GM23338 (cell line): ENCODE measurements around the gene RAB1B. TPM values are rescaled to one million over a fixed set of nuclear protein-coding genes. Genes with fewer than 3 reads are reported as not detected.
A peak's percentile ranks its signal among the peaks of the same experiment; 100 is the strongest.

Experiments
- ATAC-seq: fragments of 200-7000 bp; cut with Tn5 transposase; 3 replicates; pipeline ENCODE4 v1.9.1; 2020
- DNase-seq: peaks from one replicate; pipeline ENCODE4 v3.0.0-alpha.2; 2015; ENCODE audit warnings: low spot score
- H2AFZ ChIP-seq: fragments of 200-600 bp; sonication (generic); 2 replicates; pipeline ENCODE4 v1.8.0; 2016; ENCODE audit warnings: antibody characterized with exemption, mild to moderate bottlenecking, moderate library complexity
- H3F3A ChIP-seq: fragments of 200-600 bp; sonication (generic); replicated peaks from 2 replicates; pipeline ENCODE4 v1.8.0; 2017; ENCODE audit warnings: antibody characterized with exemption, mixed run types, low read depth
- H3K27ac ChIP-seq: fragments of 200-600 bp; sonication (generic); 2 replicates; pipeline ENCODE4 v1.6.1; 2016; ENCODE audit warnings: low read depth
- H3K27me3 ChIP-seq: fragments of 200-600 bp; sonication (generic); 2 replicates; pipeline ENCODE4 v1.8.0; 2016; ENCODE audit warnings: mild to moderate bottlenecking, mixed run types, moderate library complexity; ENCODE audit not compliant: insufficient read depth
- H3K36me3 ChIP-seq: fragments of 200-600 bp; sonication (generic); 2 replicates; pipeline ENCODE4 v1.8.0; 2016; ENCODE audit warnings: mild to moderate bottlenecking; ENCODE audit not compliant: insufficient read depth
- H3K4me1 ChIP-seq: fragments of 200-600 bp; sonication (generic); 2 replicates; pipeline ENCODE4 v1.8.0; 2016; ENCODE audit warnings: mild to moderate bottlenecking, moderate library complexity; ENCODE audit not compliant: insufficient read depth
- H3K4me2 ChIP-seq: fragments of 200-600 bp; sonication (generic); 2 replicates; pipeline ENCODE4 v1.7.1; 2017; ENCODE audit warnings: mixed run types
- H3K4me3 ChIP-seq: fragments of 200-600 bp; sonication (generic); 2 replicates; pipeline ENCODE4 v1.6.1; 2016; ENCODE audit warnings: mixed run types
- H3K79me2 ChIP-seq: fragments of 200-600 bp; sonication (generic); replicated peaks from 2 replicates; pipeline ENCODE4 v1.8.0; 2017; ENCODE audit warnings: mild to moderate bottlenecking; ENCODE audit not compliant: insufficient read depth
- H3K9me2 ChIP-seq: fragments of 200-600 bp; sonication (generic); 2 replicates; pipeline ENCODE4 v1.8.0; 2017; ENCODE audit not compliant: insufficient read depth
- H4K20me1 ChIP-seq: fragments of 200-600 bp; sonication (generic); replicated peaks from 2 replicates; pipeline ENCODE4 v1.8.0; 2017; ENCODE audit warnings: mild to moderate bottlenecking; ENCODE audit not compliant: insufficient read depth
- H3K27ac Mint-ChIP-seq: 2 replicates; pipeline ENCODE4 v1.8.0; 2020; ENCODE audit warnings: inconsistent platforms, mild to moderate bottlenecking, moderate library complexity, mixed read lengths
- H3K27me3 Mint-ChIP-seq: 3 replicates; pipeline ENCODE4 v1.8.0; 2022; ENCODE audit warnings: low read depth, mild to moderate bottlenecking, moderate library complexity, mixed read lengths, inconsistent platforms; ENCODE audit not compliant: insufficient read depth, poor library complexity
- H3K36me3 Mint-ChIP-seq: 3 replicates; pipeline ENCODE4 v1.8.0; 2021; ENCODE audit warnings: low read depth, mild to moderate bottlenecking, inconsistent platforms, moderate library complexity, mixed read lengths
- H3K4me1 Mint-ChIP-seq: 3 replicates; pipeline ENCODE4 v1.8.0; 2020; ENCODE audit warnings: mild to moderate bottlenecking, inconsistent platforms, mixed read lengths
- H3K4me3 Mint-ChIP-seq: 3 replicates; pipeline ENCODE4 v1.8.0; 2021; ENCODE audit warnings: moderate library complexity, mild to moderate bottlenecking, inconsistent platforms, mixed read lengths
- H3K9me3 Mint-ChIP-seq: 3 replicates; pipeline ENCODE4 v1.8.0; 2020; ENCODE audit warnings: moderate library complexity, mild to moderate bottlenecking, inconsistent platforms, mixed read lengths
- CREB1 ChIP-seq: fragments of 250-450 bp; sonication (Bioruptor Pico); IDR thresholded peaks from 2 replicates; pipeline ENCODE4 v1.5.0; 2020; ENCODE audit warnings: low read depth, mild to moderate bottlenecking, moderate library complexity
- CTCF ChIP-seq, 2 experiments: fragments of 200-600 bp in 1 of 2; sonication (generic) in 1 of 2; conservative IDR thresholded peaks; 2 replicates each; pipeline versions ENCODE4 v1.5.1 to v1.6.1; 2016 to 2017; ENCODE audit warnings: antibody characterized with exemption in 2 of 2, low read depth in 2 of 2, mild to moderate bottlenecking in 2 of 2, moderate library complexity in 1 of 2
- EZH2 ChIP-seq: fragments of 200-600 bp; sonication (generic); IDR thresholded peaks from one replicate; pipeline ENCODE4 v1.8.0; 2017; ENCODE audit warnings: antibody characterized with exemption, mild to moderate bottlenecking, low read depth; ENCODE audit not compliant: unreplicated experiment
- JUNB ChIP-seq: IDR thresholded peaks from one replicate; pipeline ENCODE4 v1.6.1; 2016; ENCODE audit warnings: antibody characterized with exemption; ENCODE audit not compliant: unreplicated experiment
- STAT1 ChIP-seq: IDR thresholded peaks from one replicate; pipeline ENCODE4 v1.6.1; 2016; ENCODE audit warnings: antibody characterized with exemption; ENCODE audit not compliant: unreplicated experiment
- ZNF114 ChIP-seq: fragments of 250-450 bp; sonication (Bioruptor Pico); IDR thresholded peaks from 2 replicates; pipeline ENCODE4 v1.5.0; 2020; ENCODE audit warnings: mild to moderate bottlenecking, moderate library complexity
- ZNF331 ChIP-seq: fragments of 250-450 bp; sonication (Bioruptor Pico); IDR thresholded peaks from 2 replicates; pipeline ENCODE4 v1.5.0; 2020; ENCODE audit warnings: low read depth, mild to moderate bottlenecking, moderate library complexity
- polyA plus RNA-seq: library from polyadenylated mRNA; unstranded; fragments of >200 nt; fragmentation: Nextera tagmentation; extraction: Ambion mirVana; gene quantifications from 2 replicates; pipeline ENCODE4 v1.2.1, GENCODE V29; 2016
- total RNA-seq: library from RNA; depleted of rRNA; stranded (reverse); fragments of >200 nt; shearing (Covaris generic); gene quantifications from 2 replicates; pipeline ENCODE4 v1.2.3, GENCODE V29; 2014
- TF ChIP-seq, protein P1 (sequence below): fragments of 250-450 bp; sonication (Bioruptor Pico); IDR thresholded peaks from 2 replicates; pipeline ENCODE4 v1.5.0; 2020; ENCODE audit warnings: mild to moderate bottlenecking, moderate library complexity

Gene RAB1B
- total and polyA plus RNA-seq, 2 experiments from 2014 or later, result 30.5 to 92.7 TPM

- H3K4me3 ChIP-seq, result no peak overlapping the region
- no peak for DNase-seq
- H3F3A ChIP-seq, result peaks cover 11% of the 10 kb centered on the region; the same call in 1 of the 2 replicates
- peaks cover 38% of the 10 kb centered on the region for H3K36me3 Mint-ChIP-seq
- peaks cover 4% of the 10 kb centered on the region for H3K79me2 ChIP-seq
- H3K36me3 ChIP-seq, result 0 out of 2 replicates have a peak, but pooled peaks cover 5% of the 10 kb centered on the region
- no peaks in the 10 kb centered on the region; the same call in 1 of the 2 replicates for H3K4me1 ChIP-seq
- H2AFZ ChIP-seq, result no peak overlapping the region
- H3K9me2 ChIP-seq, result no peaks in the 10 kb centered on the region
- TF ChIP-seq JUNB, result no peak
- TF ChIP-seq EZH2, result no peak
- TF ChIP-seq ZNF114, result no peak
- H4K20me1 ChIP-seq, result peaks cover 5% of the 10 kb centered on the region; the same call in 1 of the 2 replicates
- no peak overlapping the region for H3K4me2 ChIP-seq
- peaks cover 10% of the 10 kb centered on the region for H3K4me1 Mint-ChIP-seq
- H3K4me3 Mint-ChIP-seq, result no peak overlapping the region
- H3K27ac Mint-ChIP-seq, result no peak overlapping the region
- H3K9me3 Mint-ChIP-seq, result no peaks in the 10 kb centered on the region
- H3K27ac ChIP-seq, result peak overlapping the region; percentile 50; the same call in 1 of the 2 replicates
- peaks cover 10% of the 10 kb centered on the region for H3K27me3 Mint-ChIP-seq
- H3K27me3 ChIP-seq, result no peaks in the 10 kb centered on the region
- ATAC-seq, result no peak
Measured at GRCh38 chr11:66264383-66264782, 4.1 kb upstream of the RAB1B start.

- H3K9me2 ChIP-seq, result no peaks in the 10 kb centered on the region
- ATAC-seq (peak; percentile 17), DNase-seq (peak; percentile 93)
- H3K27me3 Mint-ChIP-seq, result peaks cover 10% of the 10 kb centered on the region
- H3K79me2 ChIP-seq, result peaks cover 6% of the 10 kb centered on the region
- H3K4me1 Mint-ChIP-seq, result peaks cover 14% of the 10 kb centered on the region
- H3K36me3 ChIP-seq, result no peaks in the 10 kb centered on the region
- peaks cover 33% of the 10 kb centered on the region for H3K36me3 Mint-ChIP-seq
- no peaks in the 10 kb centered on the region for H3K4me1 ChIP-seq
- no peak for TF ChIP-seq ZNF331 (CRISPR knock-in tag)
- TF ChIP-seq CTCF (conservative IDR thresholded peaks at IDR 0.05; ENCODE audit: low read depth in 2 of 2), result peak; percentile 81 to 82
- no peak for TF ChIP-seq STAT1
- H2AFZ ChIP-seq, result no peak overlapping the region
- H3K9me3 Mint-ChIP-seq, result no peaks in the 10 kb centered on the region
- peaks cover 7% of the 10 kb centered on the region for H4K20me1 ChIP-seq
- peak overlapping the region; percentile 50; the same call in 1 of the 2 replicates for H3K27ac ChIP-seq
- no peak overlapping the region for H3K27ac Mint-ChIP-seq
- no peaks in the 10 kb centered on the region for H3K27me3 ChIP-seq
- H3F3A ChIP-seq, result 0 out of 2 replicates have a peak, but pooled peaks cover 14% of the 10 kb centered on the region
- H3K4me3 ChIP-seq, result no peak overlapping the region
- H3K4me2 ChIP-seq, result no peak overlapping the region
- no peak overlapping the region for H3K4me3 Mint-ChIP-seq
Measured at GRCh38 chr11:66264914-66265313, 3.5 kb upstream of the RAB1B start.

DNA sequence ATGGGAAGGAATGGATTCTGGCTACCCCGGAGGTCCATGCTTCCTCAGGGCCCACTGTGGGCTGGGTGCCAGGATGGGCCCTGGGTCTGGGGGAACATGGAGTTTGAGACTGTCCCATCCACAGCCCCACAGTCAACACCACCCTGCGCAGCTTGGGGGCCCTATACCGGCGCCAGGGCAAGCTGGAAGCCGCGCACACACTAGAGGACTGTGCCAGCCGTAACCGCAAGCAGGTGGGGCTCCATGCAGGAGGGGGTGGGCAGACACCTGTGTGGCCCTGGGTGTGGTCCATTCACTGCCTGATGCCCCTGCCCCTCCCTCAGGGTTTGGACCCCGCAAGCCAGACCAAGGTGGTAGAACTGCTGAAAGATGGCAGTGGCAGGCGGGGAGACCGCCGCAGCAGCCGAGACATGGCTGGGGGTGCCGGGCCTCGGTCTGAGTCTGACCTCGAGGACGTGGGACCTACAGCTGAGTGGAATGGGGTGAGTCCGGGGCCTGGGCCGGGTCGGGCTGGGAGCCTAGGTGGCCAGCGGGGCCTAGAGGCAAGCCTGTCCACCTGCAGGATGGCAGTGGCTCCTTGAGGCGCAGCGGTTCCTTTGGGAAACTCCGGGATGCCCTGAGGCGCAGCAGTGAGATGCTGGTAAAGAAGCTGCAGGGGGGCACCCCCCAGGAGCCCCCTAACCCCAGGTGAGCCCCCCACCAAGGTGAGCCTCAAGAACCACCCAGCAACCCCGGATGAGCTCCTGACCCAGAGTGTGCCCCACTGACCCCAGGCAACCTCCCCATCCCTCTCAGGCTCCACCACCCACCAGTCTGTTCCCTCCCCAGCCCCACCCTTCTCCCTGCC lies 2.7 kb upstream of the RAB1B start:
- Histone ChIP-seq H4K20me1 (peaks cover 7% of the 10 kb centered on the region), H3K4me2 (no peak overlapping the region), H3K27me3 (no peaks in the 10 kb centered on the region), H3K36me3 (no peaks in the 10 kb centered on the region), H3K9me2 (no peaks in the 10 kb centered on the region), H3K4me1 (no peaks in the 10 kb centered on the region), H3F3A (0 out of 2 replicates have a peak, but pooled peaks cover 14% of the 10 kb centered on the region), H2AFZ (no peak overlapping the region), H3K4me3 (no peak overlapping the region), H3K79me2 (peaks cover 15% of the 10 kb centered on the region), H3K27ac (no peak overlapping the region)
- Mint-ChIP-seq H3K4me3 (no peak overlapping the region), H3K36me3 (peaks cover 30% of the 10 kb centered on the region), H3K4me1 (peaks cover 16% of the 10 kb centered on the region), H3K27me3 (peaks cover 10% of the 10 kb centered on the region), H3K9me3 (no peaks in the 10 kb centered on the region), H3K27ac (no peak overlapping the region)
- DNase-seq, result no peak
- no peak for ATAC-seq
- TF ChIP-seq CREB1 (CRISPR knock-in tag), result no peak
- TF ChIP-seq, protein P1, sequence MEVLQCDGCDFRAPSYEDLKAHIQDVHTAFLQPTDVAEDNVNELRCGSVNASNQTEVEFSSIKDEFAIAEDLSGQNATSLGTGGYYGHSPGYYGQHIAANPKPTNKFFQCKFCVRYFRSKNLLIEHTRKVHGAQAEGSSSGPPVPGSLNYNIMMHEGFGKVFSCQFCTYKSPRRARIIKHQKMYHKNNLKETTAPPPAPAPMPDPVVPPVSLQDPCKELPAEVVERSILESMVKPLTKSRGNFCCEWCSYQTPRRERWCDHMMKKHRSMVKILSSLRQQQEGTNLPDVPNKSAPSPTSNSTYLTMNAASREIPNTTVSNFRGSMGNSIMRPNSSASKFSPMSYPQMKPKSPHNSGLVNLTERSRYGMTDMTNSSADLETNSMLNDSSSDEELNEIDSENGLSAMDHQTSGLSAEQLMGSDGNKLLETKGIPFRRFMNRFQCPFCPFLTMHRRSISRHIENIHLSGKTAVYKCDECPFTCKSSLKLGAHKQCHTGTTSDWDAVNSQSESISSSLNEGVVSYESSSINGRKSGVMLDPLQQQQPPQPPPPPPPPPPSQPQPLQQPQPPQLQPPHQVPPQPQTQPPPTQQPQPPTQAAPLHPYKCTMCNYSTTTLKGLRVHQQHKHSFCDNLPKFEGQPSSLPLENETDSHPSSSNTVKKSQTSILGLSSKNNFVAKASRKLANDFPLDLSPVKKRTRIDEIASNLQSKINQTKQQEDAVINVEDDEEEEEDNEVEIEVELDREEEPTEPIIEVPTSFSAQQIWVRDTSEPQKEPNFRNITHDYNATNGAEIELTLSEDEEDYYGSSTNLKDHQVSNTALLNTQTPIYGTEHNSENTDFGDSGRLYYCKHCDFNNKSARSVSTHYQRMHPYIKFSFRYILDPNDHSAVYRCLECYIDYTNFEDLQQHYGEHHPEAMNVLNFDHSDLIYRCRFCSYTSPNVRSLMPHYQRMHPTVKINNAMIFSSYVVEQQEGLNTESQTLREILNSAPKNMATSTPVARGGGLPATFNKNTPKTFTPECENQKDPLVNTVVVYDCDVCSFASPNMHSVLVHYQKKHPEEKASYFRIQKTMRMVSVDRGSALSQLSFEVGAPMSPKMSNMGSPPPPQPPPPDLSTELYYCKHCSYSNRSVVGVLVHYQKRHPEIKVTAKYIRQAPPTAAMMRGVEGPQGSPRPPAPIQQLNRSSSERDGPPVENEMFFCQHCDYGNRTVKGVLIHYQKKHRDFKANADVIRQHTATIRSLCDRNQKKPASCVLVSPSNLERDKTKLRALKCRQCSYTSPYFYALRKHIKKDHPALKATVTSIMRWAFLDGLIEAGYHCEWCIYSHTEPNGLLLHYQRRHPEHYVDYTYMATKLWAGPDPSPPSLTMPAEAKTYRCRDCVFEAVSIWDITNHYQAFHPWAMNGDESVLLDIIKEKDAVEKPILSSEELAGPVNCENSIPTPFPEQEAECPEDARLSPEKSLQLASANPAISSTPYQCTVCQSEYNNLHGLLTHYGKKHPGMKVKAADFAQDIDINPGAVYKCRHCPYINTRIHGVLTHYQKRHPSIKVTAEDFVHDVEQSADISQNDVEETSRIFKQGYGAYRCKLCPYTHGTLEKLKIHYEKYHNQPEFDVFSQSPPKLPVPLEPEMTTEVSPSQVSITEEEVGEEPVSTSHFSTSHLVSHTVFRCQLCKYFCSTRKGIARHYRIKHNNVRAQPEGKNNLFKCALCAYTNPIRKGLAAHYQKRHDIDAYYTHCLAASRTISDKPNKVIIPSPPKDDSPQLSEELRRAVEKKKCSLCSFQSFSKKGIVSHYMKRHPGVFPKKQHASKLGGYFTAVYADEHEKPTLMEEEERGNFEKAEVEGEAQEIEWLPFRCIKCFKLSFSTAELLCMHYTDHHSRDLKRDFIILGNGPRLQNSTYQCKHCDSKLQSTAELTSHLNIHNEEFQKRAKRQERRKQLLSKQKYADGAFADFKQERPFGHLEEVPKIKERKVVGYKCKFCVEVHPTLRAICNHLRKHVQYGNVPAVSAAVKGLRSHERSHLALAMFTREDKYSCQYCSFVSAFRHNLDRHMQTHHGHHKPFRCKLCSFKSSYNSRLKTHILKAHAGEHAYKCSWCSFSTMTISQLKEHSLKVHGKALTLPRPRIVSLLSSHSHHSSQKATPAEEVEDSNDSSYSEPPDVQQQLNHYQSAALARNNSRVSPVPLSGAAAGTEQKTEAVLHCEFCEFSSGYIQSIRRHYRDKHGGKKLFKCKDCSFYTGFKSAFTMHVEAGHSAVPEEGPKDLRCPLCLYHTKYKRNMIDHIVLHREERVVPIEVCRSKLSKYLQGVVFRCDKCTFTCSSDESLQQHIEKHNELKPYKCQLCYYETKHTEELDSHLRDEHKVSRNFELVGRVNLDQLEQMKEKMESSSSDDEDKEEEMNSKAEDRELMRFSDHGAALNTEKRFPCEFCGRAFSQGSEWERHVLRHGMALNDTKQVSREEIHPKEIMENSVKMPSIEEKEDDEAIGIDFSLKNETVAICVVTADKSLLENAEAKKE (CRISPR knock-in tag), result no peak
